Natural killer cell (primary cell): ENCODE data around the gene DLK1. TPM values are rescaled to one million over a fixed set of nuclear protein-coding genes. Genes with fewer than 3 reads are reported as not detected.

ENCODE experiments used
- ATAC-seq, 3 donors: fragments of 150-1000 bp in 2 of 3; fragments of 200-7000 bp in 1 of 3; cut with Tn5 transposase; 1 replicate in 1 of 3; 2 replicates in 2 of 3; pipeline ENCODE4 v1.10.0; 2021; ENCODE audit warnings: mild to moderate bottlenecking in 2 of 3, moderate library complexity in 2 of 3
- DNase-seq, 2 donors: peaks; one replicate each; pipeline versions ENCODE4 v3.0.0 to v3.0.0-alpha.2; 2013 to 2021; ENCODE audit warnings: mixed read lengths in 1 of 2
- H3K27ac ChIP-seq: one replicate; pipeline ENCODE4 v1.5.1; 2013; ENCODE audit warnings: mild to moderate bottlenecking, low read length
- H3K27me3 ChIP-seq: one replicate; pipeline ENCODE4 v1.6.1; 2013; ENCODE audit warnings: low read length; ENCODE audit not compliant: control insufficient read depth, insufficient read depth
- H3K36me3 ChIP-seq: one replicate; pipeline ENCODE4 v1.6.1; 2013; ENCODE audit warnings: low read length; ENCODE audit not compliant: control insufficient read depth, insufficient read depth
- H3K4me1 ChIP-seq: one replicate; pipeline ENCODE4 v1.6.1; 2013; ENCODE audit warnings: low read length; ENCODE audit not compliant: control insufficient read depth, insufficient read depth
- H3K4me3 ChIP-seq: one replicate; pipeline ENCODE4 v1.5.1; 2013; ENCODE audit warnings: low read length
- H3K9me3 ChIP-seq: one replicate; pipeline ENCODE4 v1.6.1; 2013; ENCODE audit warnings: low read length; ENCODE audit not compliant: control insufficient read depth, insufficient read depth
- H3K27ac Mint-ChIP-seq, 2 donors: one replicate each; pipeline ENCODE4 v1.8.0; 2022; ENCODE audit warnings: mild to moderate bottlenecking in 2 of 2, mixed read lengths in 2 of 2, moderate library complexity in 1 of 2
- H3K27me3 Mint-ChIP-seq, 2 donors: one replicate each; pipeline ENCODE4 v1.8.0; 2022; ENCODE audit warnings: low read depth in 2 of 2, mixed read lengths in 2 of 2
- H3K36me3 Mint-ChIP-seq: one replicate; pipeline ENCODE4 v1.8.0; 2022; ENCODE audit warnings: mixed read lengths
- H3K4me1 Mint-ChIP-seq, 2 donors: one replicate each; pipeline ENCODE4 v1.8.0; 2022; ENCODE audit warnings: mixed read lengths in 2 of 2
- H3K4me3 Mint-ChIP-seq: one replicate; pipeline ENCODE4 v1.8.0; 2022; ENCODE audit warnings: mild to moderate bottlenecking, moderate library complexity, mixed read lengths
- H3K9me3 Mint-ChIP-seq, 2 donors: one replicate each; pipeline ENCODE4 v1.8.0; 2022; ENCODE audit warnings: mixed read lengths in 2 of 2
- CTCF ChIP-seq: fragments of 200-600 bp; IDR thresholded peaks from one replicate; pipeline ENCODE4 v1.8.0; 2022; ENCODE audit warnings: antibody characterized with exemption
- WGBS: methylation state at CpG from one replicate; pipeline ENCODE4 v1.1.7; 2013; ENCODE audit warnings: missing lambda C conversion rate; ENCODE audit not compliant: insufficient coverage; 5-methylcytosine and 5-hydroxymethylcytosine counted together
- intact Hi-C: fragments of 100-400 bp; cut with micrococcal nuclease; formaldehyde crosslinking; loops from one replicate; pipeline ENCODE4 v1.14.2; 2022
- total RNA-seq, 4 donors: library from RNA; stranded (reverse); fragments of 120-200 nt in 1 of 4; gene quantifications; one replicate each; pipeline versions ENCODE4 v1.2.3 to v1.2.4, GENCODE V29; 2013 to 2022

The DLK1 gene
- total RNA-seq, 3 donors from 2014 or later (not counting 1 experiment from before 2014, with no cell fraction given), result not detected

DNA sequence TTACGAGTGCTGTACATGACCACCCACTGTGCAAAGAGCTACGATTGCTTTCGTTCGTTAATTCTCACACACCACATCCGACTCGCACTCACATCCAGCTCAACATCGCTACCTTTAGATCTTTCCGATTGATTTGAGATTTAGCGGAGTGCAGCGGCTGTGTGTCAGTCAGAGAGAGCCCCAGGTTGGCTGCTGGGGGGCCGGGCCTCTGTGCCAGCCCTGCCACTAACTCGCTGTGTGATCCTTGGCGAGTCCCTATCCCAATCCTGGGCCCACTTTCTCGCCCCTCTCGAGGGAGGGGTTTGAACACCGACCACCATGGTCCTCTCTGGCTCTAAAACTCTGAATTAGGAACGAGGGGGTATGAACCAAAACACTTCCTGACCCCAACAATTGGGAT is 8.6 kb downstream of the DLK1 start:
- no peaks in the 10 kb centered on the region for H3K36me3 ChIP-seq
- WGBS, result 93% methylated on average over 17 of the region's 17 CpGs
- no peaks in the 10 kb centered on the region for H3K27me3 ChIP-seq
- DNase-seq (no peak), ATAC-seq (no peak)
- Mint-ChIP-seq H3K27ac (no peak overlapping the region), H3K36me3 (no peaks in the 10 kb centered on the region), H3K4me3 (no peak overlapping the region), H3K4me1 (no peaks in the 10 kb centered on the region), H3K27me3 (peaks cover 0 to 2% of the 10 kb centered on the region in 2 donors), H3K9me3 (no peaks in the 10 kb centered on the region)
- no peak overlapping the region for H3K4me3 ChIP-seq
- H3K27ac ChIP-seq, result no peak overlapping the region
- H3K4me1 ChIP-seq, result no peaks in the 10 kb centered on the region
- intact Hi-C loops, result no loop called here
- H3K9me3 ChIP-seq, result no peaks in the 10 kb centered on the region
- TF ChIP-seq CTCF, result no peak

- intact Hi-C loops, result no loop called here
- DNase-seq (no peak), ATAC-seq (no peak)
- Mint-ChIP-seq H3K36me3 (no peaks in the 10 kb centered on the region), H3K27ac (no peak overlapping the region), H3K27me3 (no peaks in the 10 kb centered on the region), H3K4me1 (no peaks in the 10 kb centered on the region), H3K9me3 (no peaks in the 10 kb centered on the region), H3K4me3 (no peak overlapping the region)
- Histone ChIP-seq H3K27ac (no peak overlapping the region), H3K4me3 (no peak overlapping the region), H3K27me3 (no peaks in the 10 kb centered on the region), H3K9me3 (no peaks in the 10 kb centered on the region), H3K4me1 (no peaks in the 10 kb centered on the region), H3K36me3 (no peaks in the 10 kb centered on the region)
- no peak for TF ChIP-seq CTCF
- 84% methylated on average over 22 of the region's 22 CpGs for WGBS
Observed at GRCh38 chr14:100736269-100737180, 9.8 kb downstream of the DLK1 start.

GRCh38 chr14:100737526-100737925 is 10.8 kb downstream of the DLK1 start:
- peak in 1 of 2 donors; percentile 0 for DNase-seq
- Histone ChIP-seq H3K9me3 (no peaks in the 10 kb centered on the region), H3K4me3 (no peak overlapping the region), H3K27ac (no peak overlapping the region), H3K36me3 (no peaks in the 10 kb centered on the region), H3K4me1 (no peaks in the 10 kb centered on the region), H3K27me3 (no peaks in the 10 kb centered on the region)
- TF ChIP-seq CTCF, result no peak
- no peaks in the 10 kb centered on the region for H3K4me1 Mint-ChIP-seq
- no peaks in the 10 kb centered on the region for H3K9me3 Mint-ChIP-seq
- ATAC-seq, result no peak
- intact Hi-C loops, result no loop called here
- WGBS, result 92% methylated on average over 17 of the region's 17 CpGs
- no peak overlapping the region for H3K27ac Mint-ChIP-seq
- H3K4me3 Mint-ChIP-seq, result no peak overlapping the region
- no peaks in the 10 kb centered on the region for H3K27me3 Mint-ChIP-seq
- no peaks in the 10 kb centered on the region for H3K36me3 Mint-ChIP-seq
